ENCODE measurements around the gene PLK5. TPM values are rescaled to one million over a fixed set of nuclear protein-coding genes. Genes with fewer than 3 reads are reported as not detected.
"Not testable (repeated sequence)": the region's sequence is repeated elsewhere in the genome, so short reads cannot be mapped to it uniquely, and the experiment has no call there.

PLK5 gene
- polyA plus RNA-seq, 1 donor from 2014 or later: 3.6 TPM

GRCh38 chr19:1529430-1529816, 5.5 kb downstream of the PLK5 start:
- Histone ChIP-seq H3K27me3 (ENCODE audit: insufficient read depth, low read depth, low read length) (peaks cover 9% of the 10 kb centered on the region), H3K27ac (ENCODE audit: low read length) (no peak overlapping the region), H3K36me3 (ENCODE audit: insufficient read depth, low read length) (no peaks in the 10 kb centered on the region)

GRCh38 chr19:1530856-1531255, 7.0 kb downstream of the PLK5 start:
- H3K9me2 ChIP-seq (ENCODE audit: insufficient read depth, low read length); H3K27ac ChIP-seq (ENCODE audit: low read length); H3K9me3 ChIP-seq (ENCODE audit: low read length); H4K20me1 ChIP-seq (ENCODE audit: insufficient read depth); H3K4me2 ChIP-seq (ENCODE audit: low read length); H3K4me3 ChIP-seq (ENCODE audit: low read length); H2AFZ ChIP-seq (ENCODE audit: low read depth, low read length); H3K79me2 ChIP-seq (replicated peaks; ENCODE audit: insufficient read depth, low read length); H3K27me3 ChIP-seq (ENCODE audit: insufficient read depth, low read depth, low read length); H3F3A ChIP-seq (ENCODE audit: insufficient read depth, low read length, poor library complexity, severe bottlenecking); H3K36me3 ChIP-seq (ENCODE audit: insufficient read depth, low read length); H3K9ac ChIP-seq (ENCODE audit: low read length): not testable (repeated sequence)

More at GRCh38 chr19:1529430-1529816, 5.5 kb downstream of the PLK5 start:
- Histone ChIP-seq H3K79me2 (replicated peaks; ENCODE audit: insufficient read depth, low read length) (no peaks in the 10 kb centered on the region), H3K4me2 (ENCODE audit: low read length) (no peak overlapping the region), H3K9me3 (ENCODE audit: low read length) (no peaks in the 10 kb centered on the region), H3K9ac (ENCODE audit: low read length) (no peak overlapping the region), H3K4me3 (ENCODE audit: low read length) (no peak overlapping the region), H3F3A (ENCODE audit: insufficient read depth, low read length, poor library complexity, severe bottlenecking) (no peaks in the 10 kb centered on the region), H3K9me2 (ENCODE audit: insufficient read depth, low read length) (no peaks in the 10 kb centered on the region), H2AFZ (ENCODE audit: low read depth, low read length) (no peak overlapping the region), H4K20me1 (ENCODE audit: insufficient read depth) (no peaks in the 10 kb centered on the region)
- TF ChIP-seq MXI1 (conservative IDR thresholded peaks at IDR 0.05; ENCODE audit: poor library complexity, severe bottlenecking) (no peak), TAF1 (IDR thresholded peaks at IDR 0.05; ENCODE audit: low read depth) (no peak), EP300 (conservative IDR thresholded peaks at IDR 0.05; ENCODE audit: poor library complexity, severe bottlenecking) (no peak), EZH2 (IDR thresholded peaks at IDR 0.05; ENCODE audit: borderline replicate concordance, insufficient read depth, low read length, poor library complexity, severe bottlenecking) (no peak), SMC3 (conservative IDR thresholded peaks at IDR 0.05; ENCODE audit: poor library complexity) (no peak), REST (IDR thresholded peaks at IDR 0.05; ENCODE audit: borderline replicate concordance) (no peak), POLR2AphosphoS5 (IDR thresholded peaks at IDR 0.05) (no peak), CTCF (IDR thresholded peaks at IDR 0.05; ENCODE audit: poor library complexity, severe bottlenecking) (no peak), RAD21 (conservative IDR thresholded peaks at IDR 0.05) (no peak)

- H2AFZ ChIP-seq (ENCODE audit: low read depth, low read length): no peak overlapping the region
- no peaks in the 10 kb centered on the region for H4K20me1 ChIP-seq (ENCODE audit: insufficient read depth)
- no peaks in the 10 kb centered on the region for H3K27me3 ChIP-seq (ENCODE audit: insufficient read depth, low read depth, low read length)
- no peaks in the 10 kb centered on the region for H3K9me3 ChIP-seq (ENCODE audit: low read length)
- H3K27ac ChIP-seq (ENCODE audit: low read length): no peak overlapping the region
- no peaks in the 10 kb centered on the region for H3K79me2 ChIP-seq (replicated peaks; ENCODE audit: insufficient read depth, low read length)
- H3F3A ChIP-seq (ENCODE audit: insufficient read depth, low read length, poor library complexity, severe bottlenecking): no peaks in the 10 kb centered on the region
- no peaks in the 10 kb centered on the region for H3K9me2 ChIP-seq (ENCODE audit: insufficient read depth, low read length)
- no peak overlapping the region for H3K4me3 ChIP-seq (ENCODE audit: low read length)
- H3K4me2 ChIP-seq (ENCODE audit: low read length): no peak overlapping the region
- no peaks in the 10 kb centered on the region for H3K36me3 ChIP-seq (ENCODE audit: insufficient read depth, low read length)
- TF ChIP-seq MXI1 (conservative IDR thresholded peaks at IDR 0.05; ENCODE audit: poor library complexity, severe bottlenecking) (no peak), REST (IDR thresholded peaks at IDR 0.05; ENCODE audit: borderline replicate concordance) (no peak), TAF1 (IDR thresholded peaks at IDR 0.05; ENCODE audit: low read depth) (no peak), SMC3 (conservative IDR thresholded peaks at IDR 0.05; ENCODE audit: poor library complexity) (no peak), EZH2 (IDR thresholded peaks at IDR 0.05; ENCODE audit: borderline replicate concordance, insufficient read depth, low read length, poor library complexity, severe bottlenecking) (no peak), POLR2AphosphoS5 (IDR thresholded peaks at IDR 0.05) (no peak), CTCF (IDR thresholded peaks at IDR 0.05; ENCODE audit: poor library complexity, severe bottlenecking) (no peak), RAD21 (conservative IDR thresholded peaks at IDR 0.05) (no peak), EP300 (conservative IDR thresholded peaks at IDR 0.05; ENCODE audit: poor library complexity, severe bottlenecking) (no peak)
- H3K9ac ChIP-seq (ENCODE audit: low read length): no peak overlapping the region
Observed at GRCh38 chr19:1531587-1531986, 7.7 kb downstream of the PLK5 start.
